Adrenal gland (tissue), 12 donors: ENCODE measurements around the gene TAF3. TPM values are rescaled to one million over a fixed set of nuclear protein-coding genes. Genes with fewer than 3 reads are reported as not detected.
A peak's percentile ranks its signal among the peaks of the same experiment; 100 is the strongest.

Source experiments
- DNase-seq, 7 donors: peaks; one replicate each; pipeline ENCODE4 v3.0.0-alpha.2; 2019 to 2020
- H3K27ac ChIP-seq, 5 donors: fragments of 200-600 bp; sonication (generic) in 4 of 5; 1 replicate in 3 of 5; 2 replicates in 2 of 5; pipeline versions ENCODE4 v1.5.1 to v1.8.0; 2016 to 2020; ENCODE audit warnings: mild to moderate bottlenecking in 1 of 5
- H3K27me3 ChIP-seq: fragments of 200-600 bp; 2 replicates; pipeline ENCODE4 v1.8.0; 2021
- H3K36me3 ChIP-seq, 2 donors: fragments of 200-600 bp; replicated peaks in 1 of 2; 1 replicate in 1 of 2; 2 replicates in 1 of 2; pipeline versions ENCODE4 v1.5.1 to v1.8.0; 2018 to 2022
- H3K4me1 ChIP-seq, 2 donors: fragments of 200-600 bp; replicated peaks in 1 of 2; 1 replicate in 1 of 2; 2 replicates in 1 of 2; pipeline versions ENCODE4 v1.5.1 to v1.8.0; 2018 to 2021
- H3K4me3 ChIP-seq, 4 donors: fragments of 200-600 bp; sonication (generic) in 3 of 4; one replicate each; pipeline ENCODE4 v1.5.1; 2016 to 2018
- H3K9me3 ChIP-seq, 3 donors: fragments of 200-600 bp; sonication (generic) in 1 of 3; replicated peaks in 1 of 3; 1 replicate in 2 of 3; 2 replicates in 1 of 3; pipeline versions ENCODE4 v1.5.1 to v1.8.0; 2016 to 2021
- CTCF ChIP-seq, 6 experiments: fragments of 450-650 bp in 4 of 6; fragments of 200-600 bp in 2 of 6; sonication (generic) in 1 of 6; IDR thresholded peaks; 1 replicate in 5 of 6; 2 replicates in 1 of 6; pipeline versions ENCODE4 v1.5.1 to v1.8.0; 2016 to 2021; ENCODE audit warnings: antibody characterized with exemption in 6 of 6, mild to moderate bottlenecking in 2 of 6, moderate library complexity in 1 of 6
- POLR2A ChIP-seq, 2 donors: fragments of 450-650 bp; IDR thresholded peaks; one replicate each; pipeline ENCODE4 v1.6.1; 2017; ENCODE audit warnings: antibody characterized with exemption in 2 of 2, mild to moderate bottlenecking in 2 of 2, moderate library complexity in 1 of 2
- WGBS, 4 donors: extraction: QIAGEN DNeasy Blood & Tissue Kit in 2 of 4; methylation state at CpG; one replicate each; pipeline versions ENCODE4 v1.1.5 to v1.1.7; 2013 to 2017; 5-methylcytosine and 5-hydroxymethylcytosine counted together
- intact Hi-C, 2 donors: fragments of 100-400 bp; cut with DNase I; formaldehyde crosslinking; loops; one replicate each; pipeline versions ENCODE4 v1.14.1 to v1.15.0; 2022 to 2023
- polyA plus RNA-seq, 3 donors: library from polyadenylated mRNA; stranded (reverse); fragments of 200-250 nt in 2 of 3; fragments of 350-450 nt in 1 of 3; fragmentation: Illumina TruSeq in 1 of 3; extraction: RNeasy Lipid Tissue Mini Kit (QIAGEN cat#74804) in 1 of 3; gene quantifications; one replicate each; pipeline ENCODE4 v1.2.3, GENCODE V29; 2013 to 2014
- total RNA-seq, 9 donors: library from RNA; depleted of rRNA in 4 of 9; stranded (reverse); fragments of >200 nt in 4 of 9; fragments of 120-200 nt in 1 of 9; fragmentation: NEBNext Ultra II Directional in 1 of 9; extraction: Animal tissue kit (Norgen Biotek cat#: 25700) in 1 of 9; gene quantifications; one replicate each; pipeline versions ENCODE4 v1.1.0 to v1.2.4, GENCODE V29; 2013 to 2023
- donor health status: healthy with polysubstance abuse.
- donor health status: Bipolar disorder and iron deficiency.
- donor health status: DM: yes; HTN: yes; CAD: no.
- donor health status: DM: no; HTN: no; CAD: no.
- donor health status: DM: no; HTN: no; CAD: no.
- donor health status: DM: yes; HTN: yes; CAD: no.

TAF3 gene
- total and polyA plus RNA-seq, 12 donors, result 3.5 to 16.6 (median 7.6) TPM

- intact Hi-C loops, result no loop called here
- H3K27ac ChIP-seq, result no peak overlapping the region
- H3K9me3 ChIP-seq, result no peaks in the 10 kb centered on the region
- no peaks in the 10 kb centered on the region for H3K4me1 ChIP-seq
- no peak overlapping the region for H3K4me3 ChIP-seq
- WGBS, 4 donors, result 76 to 91% (median 80%) methylated on average over 8 of the region's 8 CpGs
- peak in 3 of 7 donors; percentile 16 to 44 (median 32) for DNase-seq
- no peak for TF ChIP-seq CTCF (IDR thresholded peaks at IDR 0.05)
- no peak for TF ChIP-seq POLR2A (IDR thresholded peaks at IDR 0.05)
- no peaks in the 10 kb centered on the region for H3K27me3 ChIP-seq
- no peaks in the 10 kb centered on the region for H3K36me3 ChIP-seq
Observed at GRCh38 chr10:7908541-7909210, 90.4 kb downstream of the TAF3 start.

- H3K36me3 ChIP-seq, result no peaks in the 10 kb centered on the region
- H3K27ac ChIP-seq, result no peak overlapping the region
- H3K4me3 ChIP-seq, result no peak overlapping the region
- DNase-seq, result no peak
- no peaks in the 10 kb centered on the region for H3K4me1 ChIP-seq
- TF ChIP-seq POLR2A (IDR thresholded peaks at IDR 0.05), result no peak
- TF ChIP-seq CTCF (IDR thresholded peaks at IDR 0.05), result no peak
- no peaks in the 10 kb centered on the region for H3K9me3 ChIP-seq
- 79 to 95% (median 90%) methylated on average over 3 of the region's 3 CpGs for WGBS, 4 donors
- intact Hi-C loops, result no loop called here
- H3K27me3 ChIP-seq, result no peaks in the 10 kb centered on the region
Observed at GRCh38 chr10:7913126-7913872, 95.0 kb downstream of the TAF3 start.

- TF ChIP-seq CTCF (IDR thresholded peaks at IDR 0.05) (no peak), POLR2A (IDR thresholded peaks at IDR 0.05) (no peak)
- Histone ChIP-seq H3K9me3 (no peaks in the 10 kb centered on the region), H3K27ac (no peak overlapping the region), H3K27me3 (no peaks in the 10 kb centered on the region), H3K4me1 (peaks cover 0 to 4% of the 10 kb centered on the region in 2 donors), H3K36me3 (no peaks in the 10 kb centered on the region), H3K4me3 (no peak overlapping the region)
- WGBS, 4 donors, result 90 to 92% (median 91%) methylated on average over 1 of the region's 1 CpG
- no peak for DNase-seq
- intact Hi-C loops, result no loop called here
Observed at GRCh38 chr10:7915923-7916536, 97.7 kb downstream of the TAF3 start.

- Histone ChIP-seq H3K27me3 (no peaks in the 10 kb centered on the region), H3K4me1 (peaks cover 8 to 9% of the 10 kb centered on the region in 2 donors), H3K27ac (no peak overlapping the region), H3K9me3 (no peaks in the 10 kb centered on the region), H3K36me3 (no peaks in the 10 kb centered on the region), H3K4me3 (no peak overlapping the region)
- TF ChIP-seq CTCF (IDR thresholded peaks at IDR 0.05) (no peak), POLR2A (IDR thresholded peaks at IDR 0.05) (no peak)
- DNase-seq, result no peak
- WGBS, 4 donors, result 95 to 97% (median 96%) methylated on average over 5 of the region's 5 CpGs
- intact Hi-C loops, result no loop called here
Observed at GRCh38 chr10:7917736-7918135, 99.4 kb downstream of the TAF3 start.
